Omental fat pad (tissue), 4 donors: ENCODE data around the gene FAM13B. TPM values are rescaled to one million over a fixed set of nuclear protein-coding genes. Genes with fewer than 3 reads are reported as not detected.
"Not testable (repeated sequence)": the region's sequence is repeated elsewhere in the genome, so short reads cannot be mapped to it uniquely, and the experiment has no call there.

Experiments used
- ATAC-seq: fragments of 150-250 bp; one replicate; pipeline ENCODE4 v1.9.1; 2016; ENCODE audit warnings: mild to moderate bottlenecking, moderate library complexity; ENCODE audit not compliant: low FRiP score
- DNase-seq: peaks from one replicate; pipeline ENCODE4 v3.0.0-alpha.2; 2019; ENCODE audit warnings: low spot score
- total RNA-seq, 4 donors: library from RNA; depleted of rRNA; stranded (reverse); fragments of >200 nt; gene quantifications; one replicate each; pipeline ENCODE4 v1.1.0, GENCODE V29; 2016
- TF ChIP-seq, protein P1 (sequence below), 3 donors: fragments of 450-650 bp; IDR thresholded peaks; one replicate each; pipeline ENCODE4 v1.5.1; 2016 to 2017; ENCODE audit warnings: antibody characterized with exemption in 3 of 3, mild to moderate bottlenecking in 3 of 3, moderate library complexity in 2 of 3

FAM13B gene
- total RNA-seq, 4 donors from 2014 or later = 30.0 to 37.1 (median 33.6) TPM

DNA sequence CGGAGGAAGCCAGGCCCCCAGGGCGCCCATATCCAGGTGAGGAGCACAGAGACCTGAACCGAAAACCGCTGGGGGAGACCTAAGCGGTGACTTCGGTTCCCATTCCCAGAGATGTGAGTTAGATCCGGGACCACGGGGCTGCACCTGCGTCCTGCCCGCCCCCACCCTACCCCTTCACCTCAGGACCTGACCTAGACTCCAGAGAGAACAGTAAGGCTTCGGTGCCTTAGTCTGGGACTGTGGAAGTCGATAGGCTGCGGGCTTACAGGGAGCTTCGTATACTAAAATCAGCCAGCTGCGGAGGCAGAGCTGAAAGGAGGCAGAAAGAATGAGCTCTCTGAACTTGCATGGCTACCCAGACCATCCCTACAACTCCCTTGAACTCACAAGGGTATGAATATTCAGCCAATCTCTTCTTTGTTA, 518 bp upstream of the FAM13B start:
- ATAC-seq = peak; percentile 34
- TF ChIP-seq, protein P1, sequence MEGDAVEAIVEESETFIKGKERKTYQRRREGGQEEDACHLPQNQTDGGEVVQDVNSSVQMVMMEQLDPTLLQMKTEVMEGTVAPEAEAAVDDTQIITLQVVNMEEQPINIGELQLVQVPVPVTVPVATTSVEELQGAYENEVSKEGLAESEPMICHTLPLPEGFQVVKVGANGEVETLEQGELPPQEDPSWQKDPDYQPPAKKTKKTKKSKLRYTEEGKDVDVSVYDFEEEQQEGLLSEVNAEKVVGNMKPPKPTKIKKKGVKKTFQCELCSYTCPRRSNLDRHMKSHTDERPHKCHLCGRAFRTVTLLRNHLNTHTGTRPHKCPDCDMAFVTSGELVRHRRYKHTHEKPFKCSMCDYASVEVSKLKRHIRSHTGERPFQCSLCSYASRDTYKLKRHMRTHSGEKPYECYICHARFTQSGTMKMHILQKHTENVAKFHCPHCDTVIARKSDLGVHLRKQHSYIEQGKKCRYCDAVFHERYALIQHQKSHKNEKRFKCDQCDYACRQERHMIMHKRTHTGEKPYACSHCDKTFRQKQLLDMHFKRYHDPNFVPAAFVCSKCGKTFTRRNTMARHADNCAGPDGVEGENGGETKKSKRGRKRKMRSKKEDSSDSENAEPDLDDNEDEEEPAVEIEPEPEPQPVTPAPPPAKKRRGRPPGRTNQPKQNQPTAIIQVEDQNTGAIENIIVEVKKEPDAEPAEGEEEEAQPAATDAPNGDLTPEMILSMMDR (IDR thresholded peaks at IDR 0.05) = no peak
- DNase-seq = no peak

DNA sequence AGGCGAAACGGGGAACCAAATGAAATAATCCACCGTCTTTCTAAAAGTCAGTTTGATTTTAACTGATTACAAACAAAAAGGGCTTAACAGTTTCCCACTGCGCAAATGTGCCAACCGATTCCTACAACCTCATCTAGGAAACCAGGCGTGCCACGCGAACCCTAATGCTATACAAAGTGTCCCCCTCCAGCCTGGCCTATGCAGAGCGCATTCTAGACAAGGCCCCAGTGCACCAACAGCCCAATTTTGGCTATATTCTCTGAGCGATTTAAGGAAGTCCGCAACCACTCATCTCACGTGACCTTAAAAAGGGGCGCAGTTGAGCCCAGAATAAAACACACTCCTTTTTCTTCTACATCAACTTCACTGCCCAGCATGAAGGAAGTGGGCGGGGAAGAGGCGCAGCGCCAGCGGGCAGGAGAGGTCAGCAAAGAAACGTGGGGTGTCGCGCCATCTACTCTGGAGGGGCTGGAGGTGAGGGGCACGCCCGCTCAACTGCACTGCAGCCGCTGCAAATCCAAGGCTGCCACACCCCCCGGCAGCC, 779 bp downstream of the FAM13B start:
- peak; percentile 58 for ATAC-seq
- no peak for DNase-seq
- TF ChIP-seq, protein P1 (IDR thresholded peaks at IDR 0.05) = no peak

DNA sequence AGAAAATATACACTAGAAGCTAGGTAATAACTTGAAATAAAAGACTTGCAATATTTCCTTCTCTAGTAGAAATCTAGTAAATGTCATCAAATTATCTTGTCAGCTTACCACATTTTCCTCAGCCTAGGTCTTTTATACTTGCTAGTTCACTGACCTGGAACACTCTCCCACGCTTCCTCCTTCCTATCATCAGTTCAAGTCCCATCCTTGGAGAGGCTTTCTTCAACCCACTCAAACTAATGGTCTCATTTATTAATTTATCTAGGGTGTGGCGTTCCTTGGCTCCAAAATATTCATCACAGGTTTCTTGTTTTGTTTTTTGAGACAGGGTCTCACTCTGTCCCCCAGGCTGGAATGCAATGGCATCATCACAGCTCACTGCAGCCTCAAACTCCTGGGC, 2.9 kb downstream of the FAM13B start:
- TF ChIP-seq, protein P1 (IDR thresholded peaks at IDR 0.05) = no peak
- DNase-seq = no peak
- ATAC-seq = no peak

DNA sequence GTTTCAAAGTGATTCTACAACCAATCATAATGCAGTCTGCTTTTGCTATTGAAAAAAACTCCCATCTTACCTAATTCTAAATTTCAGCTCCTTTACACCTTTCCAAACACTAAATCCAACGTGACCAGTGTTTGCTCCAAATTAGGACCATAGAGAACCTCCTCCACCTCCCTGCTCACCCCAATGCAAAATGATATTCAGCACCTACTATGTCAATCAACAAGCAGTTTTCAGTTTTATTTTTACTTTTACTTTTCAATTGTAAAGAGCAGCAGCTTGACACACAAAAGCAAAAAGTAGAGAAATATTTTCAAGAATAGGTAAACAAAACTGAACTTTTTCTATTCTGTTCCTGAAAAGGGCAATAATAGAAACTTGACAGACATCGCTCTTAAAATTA, 3.4 kb downstream of the FAM13B start:
- DNase-seq = no peak
- TF ChIP-seq, protein P1 (IDR thresholded peaks at IDR 0.05) = no peak
- ATAC-seq = no peak

DNA sequence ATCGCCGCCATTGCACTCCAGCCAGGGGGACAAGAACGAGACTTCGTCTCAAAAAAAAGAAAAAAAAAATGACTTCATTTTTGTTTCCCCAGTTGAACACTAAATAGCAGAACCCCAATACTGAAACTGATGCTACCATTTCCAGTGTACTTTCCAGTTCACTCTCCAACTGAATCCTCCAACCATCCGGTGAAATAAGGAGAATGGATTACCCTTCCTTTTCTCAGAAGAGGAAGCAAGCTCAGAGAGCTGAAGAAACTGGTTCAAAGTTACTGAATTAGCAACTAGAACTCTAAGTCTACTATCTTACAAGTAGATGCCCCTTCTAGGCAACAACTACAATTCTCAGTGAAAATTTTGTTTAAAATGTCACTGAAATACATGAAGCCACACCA, 3.9 kb downstream of the FAM13B start:
- DNase-seq = no peak
- ATAC-seq = no peak

DNA sequence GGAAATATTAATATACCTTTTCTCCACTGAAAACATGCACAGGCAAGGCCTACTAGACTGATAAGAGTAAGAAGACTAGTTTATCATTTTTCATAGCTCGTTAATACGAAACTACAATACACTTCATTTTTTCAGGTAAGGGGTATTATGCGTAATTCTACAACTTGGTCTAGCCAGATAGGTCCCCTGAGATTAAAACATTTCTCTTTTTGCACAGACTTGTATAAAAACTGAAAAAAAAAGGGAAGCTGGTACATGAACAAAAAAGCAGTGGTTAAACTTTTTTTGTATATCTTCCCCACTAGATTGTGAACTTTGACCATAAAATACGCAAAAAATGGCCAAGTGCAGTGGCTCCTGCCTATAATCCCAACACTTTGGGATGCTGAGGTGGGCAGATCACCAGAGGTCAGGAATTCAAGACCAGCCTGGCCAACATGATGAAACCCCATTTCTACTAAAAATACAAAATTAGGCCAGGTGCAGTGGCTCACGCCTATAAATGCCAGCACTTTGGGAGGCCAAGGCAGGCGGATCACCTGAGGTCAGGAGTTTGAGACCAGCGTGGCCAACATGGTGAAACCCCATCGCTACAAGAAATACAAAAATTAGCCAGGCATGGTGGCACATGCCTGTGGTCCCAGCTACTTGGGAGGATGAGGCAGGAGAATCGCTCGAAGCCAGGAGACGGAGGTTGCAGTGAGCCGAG, 4.5 kb downstream of the FAM13B start:
- not testable (repeated sequence) for ATAC-seq, DNase-seq

More for the DNA sequence above, 3.9 kb downstream of the FAM13B start:
- TF ChIP-seq, protein P1 (IDR thresholded peaks at IDR 0.05) = no peak

DNA sequence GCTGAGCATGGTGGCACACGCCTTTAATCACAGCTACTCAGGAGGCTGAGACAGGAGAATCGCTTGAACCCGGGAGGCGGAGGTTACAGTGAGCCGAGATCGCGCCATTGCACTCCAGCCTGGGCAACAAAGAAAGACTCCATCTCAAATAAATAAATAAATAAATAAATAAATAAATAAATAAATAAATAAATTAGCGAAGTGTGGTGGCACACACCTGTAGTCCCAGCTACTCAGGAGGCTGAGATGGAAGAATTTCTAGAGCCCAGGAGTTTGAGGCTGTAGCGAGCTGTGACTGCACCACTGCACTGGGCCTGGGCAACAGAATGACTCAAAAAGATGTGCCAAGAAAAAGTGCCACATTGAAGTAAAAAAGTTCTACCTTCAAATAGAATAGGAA, 6.1 kb downstream of the FAM13B start:
- ATAC-seq, DNase-seq: not testable (repeated sequence)

DNA sequence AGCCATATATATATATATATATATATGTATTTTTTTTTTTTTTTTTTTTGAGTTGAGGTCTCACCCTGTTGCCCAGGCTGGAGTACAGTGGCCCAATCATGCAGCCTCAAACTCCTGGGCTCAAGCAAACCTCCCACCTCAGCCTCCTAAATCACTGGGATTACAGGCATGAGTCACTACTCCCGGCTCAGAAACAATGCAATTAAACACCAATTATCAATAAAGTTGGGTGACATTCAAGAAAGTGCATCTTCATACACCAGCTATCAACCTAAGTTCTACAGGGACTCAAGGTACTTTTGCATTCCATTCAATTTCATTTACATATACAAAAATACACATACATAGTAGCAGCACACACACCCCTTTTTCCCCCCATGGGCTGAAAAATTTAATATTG, 7.6 kb downstream of the FAM13B start:
- TF ChIP-seq, protein P1 (IDR thresholded peaks at IDR 0.05) = no peak
- ATAC-seq (no peak), DNase-seq (no peak)
